DOHH2 (cell line): Measurements from ENCODE around the gene SOX12.

Source experiments
- H3F3A ChIP-seq: fragments of 200-600 bp; sonication (generic), shearing (Covaris generic); 2 replicates; pipeline ENCODE4 v1.6.0; 2016; ENCODE audit warnings: antibody characterized with exemption, mild to moderate bottlenecking; ENCODE audit not compliant: control insufficient read depth, insufficient read depth
- H3K27ac ChIP-seq: fragments of 200-600 bp; sonication (generic); 2 replicates; pipeline ENCODE4 v1.5.1; 2014; ENCODE audit warnings: low read depth, mild to moderate bottlenecking, low read length, moderate library complexity
- H3K27me3 ChIP-seq: fragments of 200-600 bp; sonication (generic); 2 replicates; pipeline ENCODE4 v1.6.1; 2014; ENCODE audit warnings: mild to moderate bottlenecking, low read length, mixed read lengths; ENCODE audit not compliant: control insufficient read depth
- H3K36me3 ChIP-seq: fragments of 200-600 bp; sonication (generic); 2 replicates; pipeline ENCODE4 v1.6.1; 2014; ENCODE audit warnings: mild to moderate bottlenecking, low read length, moderate library complexity, mixed read lengths; ENCODE audit not compliant: control insufficient read depth
- H3K4me1 ChIP-seq: fragments of 200-600 bp; sonication (generic); 2 replicates; pipeline ENCODE4 v1.6.1; 2014; ENCODE audit warnings: mild to moderate bottlenecking, low read length, mixed read lengths; ENCODE audit not compliant: control insufficient read depth
- H3K4me2 ChIP-seq: fragments of 200-600 bp; sonication (generic); 2 replicates; pipeline ENCODE4 v1.6.0; 2014; ENCODE audit warnings: mild to moderate bottlenecking, low read length, moderate library complexity
- H3K4me3 ChIP-seq: fragments of 200-600 bp; sonication (generic); 2 replicates; pipeline ENCODE4 v1.5.1; 2014; ENCODE audit warnings: mild to moderate bottlenecking, low read length, mixed read lengths
- H3K79me2 ChIP-seq: fragments of 200-600 bp; sonication (generic); 2 replicates; pipeline ENCODE4 v1.6.1; 2014; ENCODE audit warnings: mild to moderate bottlenecking, low read length, mixed read lengths; ENCODE audit not compliant: control insufficient read depth
- H3K9me2 ChIP-seq: fragments of 200-600 bp; sonication (generic); replicated peaks from 2 replicates; pipeline ENCODE4 v1.6.1; 2014; ENCODE audit warnings: mild to moderate bottlenecking, low read length, mixed read lengths; ENCODE audit not compliant: control insufficient read depth
- H3K9me3 ChIP-seq: fragments of 200-600 bp; sonication (generic); 2 replicates; pipeline ENCODE4 v1.6.1; 2014; ENCODE audit warnings: antibody characterized with exemption, low read length, mixed read lengths; ENCODE audit not compliant: control insufficient read depth, insufficient read depth
- H4K20me1 ChIP-seq: fragments of 200-600 bp; sonication (generic); 2 replicates; pipeline ENCODE4 v1.6.0; 2014; ENCODE audit warnings: low read depth, mild to moderate bottlenecking, antibody characterized with exemption, low read length, moderate library complexity; ENCODE audit not compliant: control insufficient read depth, insufficient read depth
- EZH2phosphoT487 ChIP-seq: fragments of 200-600 bp; sonication (generic); IDR thresholded peaks from 2 replicates; pipeline ENCODE4 v1.6.1; 2017; ENCODE audit warnings: borderline replicate concordance, mild to moderate bottlenecking, antibody characterized with exemption, low read length, moderate library complexity, mixed read lengths
- TF ChIP-seq, protein P1 (sequence below): fragments of 200-600 bp; sonication (generic); IDR thresholded peaks from one replicate; pipeline ENCODE4 v1.5.1; 2014; ENCODE audit warnings: antibody characterized with exemption, mild to moderate bottlenecking, low read depth, low read length; ENCODE audit not compliant: poor library complexity, severe bottlenecking

Gene SOX12

GRCh38 chr20:305745-306144 lies 19.6 kb upstream of the SOX12 start:
- no peak for TF ChIP-seq EZH2phosphoT487
- TF ChIP-seq, protein P1, sequence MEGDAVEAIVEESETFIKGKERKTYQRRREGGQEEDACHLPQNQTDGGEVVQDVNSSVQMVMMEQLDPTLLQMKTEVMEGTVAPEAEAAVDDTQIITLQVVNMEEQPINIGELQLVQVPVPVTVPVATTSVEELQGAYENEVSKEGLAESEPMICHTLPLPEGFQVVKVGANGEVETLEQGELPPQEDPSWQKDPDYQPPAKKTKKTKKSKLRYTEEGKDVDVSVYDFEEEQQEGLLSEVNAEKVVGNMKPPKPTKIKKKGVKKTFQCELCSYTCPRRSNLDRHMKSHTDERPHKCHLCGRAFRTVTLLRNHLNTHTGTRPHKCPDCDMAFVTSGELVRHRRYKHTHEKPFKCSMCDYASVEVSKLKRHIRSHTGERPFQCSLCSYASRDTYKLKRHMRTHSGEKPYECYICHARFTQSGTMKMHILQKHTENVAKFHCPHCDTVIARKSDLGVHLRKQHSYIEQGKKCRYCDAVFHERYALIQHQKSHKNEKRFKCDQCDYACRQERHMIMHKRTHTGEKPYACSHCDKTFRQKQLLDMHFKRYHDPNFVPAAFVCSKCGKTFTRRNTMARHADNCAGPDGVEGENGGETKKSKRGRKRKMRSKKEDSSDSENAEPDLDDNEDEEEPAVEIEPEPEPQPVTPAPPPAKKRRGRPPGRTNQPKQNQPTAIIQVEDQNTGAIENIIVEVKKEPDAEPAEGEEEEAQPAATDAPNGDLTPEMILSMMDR: no peak
- Histone ChIP-seq H4K20me1 (peaks cover 4% of the 10 kb centered on the region; the same call in 1 of the 2 replicates), H3K36me3 (peaks cover 6% of the 10 kb centered on the region), H3K27ac (no peak overlapping the region), H3K27me3 (no peaks in the 10 kb centered on the region), H3K4me1 (peaks cover 16% of the 10 kb centered on the region), H3K79me2 (peaks cover 6% of the 10 kb centered on the region), H3K4me2 (no peak overlapping the region), H3K4me3 (no peak overlapping the region), H3F3A (0 out of 2 replicates have a peak, but pooled peaks cover 6% of the 10 kb centered on the region), H3K9me2 (no peaks in the 10 kb centered on the region), H3K9me3 (no peaks in the 10 kb centered on the region)

GRCh38 chr20:308427-309038 lies 16.8 kb upstream of the SOX12 start:
- H3K36me3 ChIP-seq: no peaks in the 10 kb centered on the region
- H3K9me2 ChIP-seq: no peaks in the 10 kb centered on the region
- H3K27ac ChIP-seq: no peak overlapping the region
- H3K79me2 ChIP-seq: no peaks in the 10 kb centered on the region
- TF ChIP-seq, protein P1: no peak
- no peak for TF ChIP-seq EZH2phosphoT487
- H3K9me3 ChIP-seq: no peaks in the 10 kb centered on the region
- H3K4me3 ChIP-seq: no peak overlapping the region
- no peaks in the 10 kb centered on the region for H3K27me3 ChIP-seq
- no peaks in the 10 kb centered on the region for H3F3A ChIP-seq
- no peaks in the 10 kb centered on the region for H4K20me1 ChIP-seq
- no peak overlapping the region for H3K4me2 ChIP-seq
- H3K4me1 ChIP-seq: peaks cover 11% of the 10 kb centered on the region

DNA sequence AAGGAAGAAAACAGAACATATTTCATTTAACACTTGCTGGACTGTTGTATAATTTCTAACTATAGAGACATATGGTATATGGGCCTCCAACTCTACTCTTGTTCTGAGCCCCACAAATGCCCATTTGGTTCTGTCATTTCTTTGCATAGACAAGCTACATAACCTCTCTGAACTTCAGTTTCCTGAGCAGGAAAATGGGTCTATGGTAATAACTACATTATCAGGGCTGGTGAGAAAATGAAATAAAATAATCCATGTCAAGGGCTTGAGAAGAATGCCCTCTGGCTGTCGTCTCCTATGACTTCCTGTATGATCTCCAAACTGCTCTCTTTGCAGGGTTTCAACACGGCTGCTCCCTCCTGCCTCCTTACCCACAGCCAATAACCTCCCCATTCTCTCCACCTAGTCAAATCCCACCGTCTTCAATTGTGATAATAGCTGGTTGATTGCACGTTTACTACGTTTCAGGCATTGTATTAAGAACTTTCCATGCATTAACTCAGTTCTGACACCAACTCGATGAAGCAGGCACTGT lies 16.0 kb upstream of the SOX12 start:
- H3K4me2 ChIP-seq: peak overlapping the region; percentile 46; the same call in 1 of the 2 replicates
- H3K27ac ChIP-seq: no peak overlapping the region
- H3K4me1 ChIP-seq: peaks cover 19% of the 10 kb centered on the region
- no peaks in the 10 kb centered on the region for H3K79me2 ChIP-seq
- no peak overlapping the region for H3K4me3 ChIP-seq
- no peaks in the 10 kb centered on the region for H3K9me3 ChIP-seq
- no peaks in the 10 kb centered on the region for H3K36me3 ChIP-seq
- H4K20me1 ChIP-seq: no peaks in the 10 kb centered on the region
- TF ChIP-seq EZH2phosphoT487: no peak
- TF ChIP-seq, protein P1: no peak
- no peaks in the 10 kb centered on the region for H3K9me2 ChIP-seq
- H3K27me3 ChIP-seq: no peaks in the 10 kb centered on the region
- H3F3A ChIP-seq: no peaks in the 10 kb centered on the region
